Colonic mucosa (tissue), 4 donors: ENCODE data around the gene KRT79. TPM values are rescaled to one million over a fixed set of nuclear protein-coding genes. Genes with fewer than 3 reads are reported as not detected.

Source experiments
- DNase-seq: peaks from one replicate; pipeline ENCODE4 v3.0.0-alpha.2; 2020
- H3K27ac ChIP-seq: fragments of 200-600 bp; one replicate; pipeline ENCODE4 v1.8.0; 2021
- H3K27me3 ChIP-seq: fragments of 200-600 bp; one replicate; pipeline ENCODE4 v1.8.0; 2021
- H3K36me3 ChIP-seq: fragments of 200-600 bp; one replicate; pipeline ENCODE4 v1.8.0; 2021
- H3K4me1 ChIP-seq: fragments of 200-600 bp; one replicate; pipeline ENCODE4 v1.8.0; 2021; ENCODE audit warnings: mild to moderate bottlenecking
- H3K4me3 ChIP-seq: fragments of 200-600 bp; one replicate; pipeline ENCODE4 v1.8.0; 2021
- H3K9ac ChIP-seq, 2 donors: one replicate each; pipeline ENCODE4 v1.7.0; 2013; ENCODE audit warnings: control low read depth in 2 of 2, low read depth in 2 of 2, low read length in 2 of 2
- H3K9me3 ChIP-seq: fragments of 200-600 bp; one replicate; pipeline ENCODE4 v1.8.0; 2021
- CTCF ChIP-seq: fragments of 200-600 bp; IDR thresholded peaks from one replicate; pipeline ENCODE4 v1.8.0; 2022; ENCODE audit warnings: antibody characterized with exemption, mild to moderate bottlenecking
- intact Hi-C: fragments of 100-400 bp; cut with DNase I; formaldehyde crosslinking; loops from one replicate; pipeline ENCODE4 v1.14.1; 2022
- total RNA-seq, 2 donors: library from RNA; stranded (reverse); fragmentation: NEBNext Ultra II Directional in 1 of 2; extraction: Animal tissue kit (Norgen Biotek cat#: 25700) in 1 of 2; gene quantifications; one replicate each; pipeline ENCODE4 v1.2.1, GENCODE V29; 2021
- donor health status: healthy.
- donor health status: DM: no; HTN: no; CAD: no.
- donor health status: DM: no; HTN: no; CAD: no.

The KRT79 gene
- total RNA-seq, 2 donors from 2014 or later: not detected

GRCh38 chr12:52788876-52789636 is 45.1 kb downstream of the KRT79 start:
- no peak for DNase-seq
- H3K9ac ChIP-seq: no peak overlapping the region
- H3K27ac ChIP-seq: no peak overlapping the region
- H3K36me3 ChIP-seq: no peaks in the 10 kb centered on the region
- intact Hi-C loops: no loop called here
- H3K9me3 ChIP-seq: no peaks in the 10 kb centered on the region
- no peak for TF ChIP-seq CTCF
- no peak overlapping the region for H3K4me3 ChIP-seq
- no peaks in the 10 kb centered on the region for H3K4me1 ChIP-seq
- no peaks in the 10 kb centered on the region for H3K27me3 ChIP-seq

- Histone ChIP-seq H3K9ac (no peak overlapping the region), H3K4me1 (no peaks in the 10 kb centered on the region), H3K9me3 (no peaks in the 10 kb centered on the region), H3K27me3 (no peaks in the 10 kb centered on the region), H3K27ac (no peak overlapping the region), H3K4me3 (no peak overlapping the region), H3K36me3 (no peaks in the 10 kb centered on the region)
- no peak for TF ChIP-seq CTCF
- DNase-seq: no peak
- intact Hi-C loops: no loop called here
Measured at GRCh38 chr12:52788192-52788875, 45.8 kb downstream of the KRT79 start.

GRCh38 chr12:52787324-52788191 is 46.6 kb downstream of the KRT79 start:
- Histone ChIP-seq H3K27me3 (no peaks in the 10 kb centered on the region), H3K27ac (no peak overlapping the region), H3K4me3 (no peak overlapping the region), H3K9me3 (no peaks in the 10 kb centered on the region), H3K9ac (no peak overlapping the region), H3K4me1 (no peaks in the 10 kb centered on the region), H3K36me3 (no peaks in the 10 kb centered on the region)
- intact Hi-C loops: no loop called here
- DNase-seq: no peak
- TF ChIP-seq CTCF: no peak

- H3K9me3 ChIP-seq: no peaks in the 10 kb centered on the region
- intact Hi-C loops: no loop called here
- no peak overlapping the region for H3K4me3 ChIP-seq
- H3K27ac ChIP-seq: no peak overlapping the region
- H3K4me1 ChIP-seq: no peaks in the 10 kb centered on the region
- no peak for DNase-seq
- no peak overlapping the region for H3K9ac ChIP-seq
- H3K27me3 ChIP-seq: no peaks in the 10 kb centered on the region
- H3K36me3 ChIP-seq: no peaks in the 10 kb centered on the region
- no peak for TF ChIP-seq CTCF
Measured at GRCh38 chr12:52784909-52785308, 49.2 kb downstream of the KRT79 start.

GRCh38 chr12:52783563-52784316 is 50.4 kb downstream of the KRT79 start:
- Histone ChIP-seq H3K36me3 (no peaks in the 10 kb centered on the region), H3K27me3 (no peaks in the 10 kb centered on the region), H3K4me1 (no peaks in the 10 kb centered on the region), H3K9ac (no peak overlapping the region), H3K9me3 (no peaks in the 10 kb centered on the region), H3K27ac (no peak overlapping the region), H3K4me3 (no peak overlapping the region)
- intact Hi-C loops: no loop called here
- no peak for TF ChIP-seq CTCF
- DNase-seq: no peak
